CD14-positive monocyte (primary cell): ENCODE results near the gene EPAS1. TPM values are rescaled to one million over a fixed set of nuclear protein-coding genes. Genes with fewer than 3 reads are reported as not detected.

Experiments
- DNase-seq, 3 donors: peaks; one replicate each; pipeline ENCODE4 v3.0.0-alpha.2; 2011 to 2022
- H2AFZ ChIP-seq: 2 replicates; pipeline ENCODE4 v1.6.0; 2012; ENCODE audit warnings: mild to moderate bottlenecking, low read depth, low read length, inconsistent platforms; ENCODE audit not compliant: insufficient read depth, poor library complexity, severe bottlenecking
- H3K27ac ChIP-seq, 2 donors: 1 replicate in 1 of 2; 2 replicates in 1 of 2; pipeline ENCODE4 v1.5.1; 2012 to 2013; ENCODE audit warnings: low read length in 2 of 2, control low read depth in 1 of 2, inconsistent platforms in 1 of 2, low read depth in 1 of 2, mild to moderate bottlenecking in 1 of 2
- H3K27me3 ChIP-seq, 2 donors: one replicate each; pipeline versions ENCODE4 v1.6.0 to v1.6.1; 2011 to 2013; ENCODE audit warnings: low read length in 2 of 2; ENCODE audit not compliant: control insufficient read depth in 2 of 2, insufficient read depth in 2 of 2
- H3K36me3 ChIP-seq, 2 donors: replicated peaks in 1 of 2; 1 replicate in 1 of 2; 2 replicates in 1 of 2; pipeline versions ENCODE4 v1.5.1 to v1.6.1; 2012 to 2013; ENCODE audit warnings: low read length in 2 of 2, control low read depth in 1 of 2, inconsistent platforms in 1 of 2, mild to moderate bottlenecking in 1 of 2; ENCODE audit not compliant: insufficient read depth in 2 of 2, control insufficient read depth in 1 of 2
- H3K4me1 ChIP-seq, 2 donors: 1 replicate in 1 of 2; 2 replicates in 1 of 2; pipeline versions ENCODE4 v1.5.1 to v1.6.1; 2012 to 2013; ENCODE audit warnings: low read length in 2 of 2, control low read depth in 1 of 2, inconsistent platforms in 1 of 2, mild to moderate bottlenecking in 1 of 2, moderate library complexity in 1 of 2; ENCODE audit not compliant: insufficient read depth in 2 of 2, control insufficient read depth in 1 of 2
- H3K4me2 ChIP-seq: replicated peaks from 2 replicates; pipeline ENCODE3; 2012; ENCODE audit warnings: low read length, moderate library complexity, mild to moderate bottlenecking; ENCODE audit not compliant: poor library complexity, severe bottlenecking; ENCODE audit errors: extremely low read depth
- H3K4me3 ChIP-seq, 3 experiments: fragments of 200-600 bp in 1 of 3; sonication (generic) in 1 of 3; replicated peaks in 1 of 3; 1 replicate in 2 of 3; 2 replicates in 1 of 3; pipeline ENCODE4 v1.5.1; 2011 to 2013; ENCODE audit warnings: low read length in 3 of 3, mild to moderate bottlenecking in 3 of 3, control low read depth in 2 of 3, low read depth in 2 of 3, inconsistent platforms in 1 of 3, moderate library complexity in 1 of 3
- H3K79me2 ChIP-seq: 2 replicates; pipeline ENCODE4 v1.6.0; 2012; ENCODE audit warnings: mild to moderate bottlenecking, control low read depth, inconsistent platforms, low read length, moderate library complexity; ENCODE audit not compliant: insufficient read depth
- H3K9ac ChIP-seq: 2 replicates; pipeline ENCODE4 v1.6.0; 2017; ENCODE audit warnings: low read length, mild to moderate bottlenecking; ENCODE audit not compliant: insufficient read depth, poor library complexity, severe bottlenecking
- H3K9me3 ChIP-seq, 2 donors: replicated peaks in 1 of 2; 1 replicate in 1 of 2; 2 replicates in 1 of 2; pipeline versions ENCODE4 v1.5.1 to v1.6.1; 2012 to 2013; ENCODE audit warnings: low read length in 2 of 2, control low read depth in 1 of 2; ENCODE audit not compliant: control insufficient read depth in 1 of 2, insufficient read depth in 1 of 2
- H4K20me1 ChIP-seq: 2 replicates; pipeline ENCODE4 v1.6.0; 2012; ENCODE audit warnings: mild to moderate bottlenecking, low read length, control low read depth, moderate library complexity; ENCODE audit not compliant: insufficient read depth
- H3K27ac Mint-ChIP-seq, 7 donors: one replicate each; pipeline ENCODE4 v1.8.0; 2020; ENCODE audit warnings: mild to moderate bottlenecking in 7 of 7, mixed read lengths in 7 of 7, moderate library complexity in 6 of 7, inconsistent platforms in 2 of 7
- H3K27me3 Mint-ChIP-seq, 3 donors: one replicate each; pipeline ENCODE4 v1.8.0; 2021 to 2022; ENCODE audit warnings: low read depth in 3 of 3, mild to moderate bottlenecking in 3 of 3, mixed read lengths in 3 of 3, moderate library complexity in 3 of 3, inconsistent platforms in 1 of 3
- H3K36me3 Mint-ChIP-seq, 2 donors: one replicate each; pipeline ENCODE4 v1.8.0; 2020; ENCODE audit warnings: mixed read lengths in 2 of 2, inconsistent platforms in 1 of 2, mild to moderate bottlenecking in 1 of 2
- H3K4me1 Mint-ChIP-seq: one replicate; pipeline ENCODE4 v1.8.0; 2020; ENCODE audit warnings: mild to moderate bottlenecking, mixed read lengths
- H3K4me3 Mint-ChIP-seq, 2 donors: one replicate each; pipeline ENCODE4 v1.8.0; 2020; ENCODE audit warnings: mild to moderate bottlenecking in 2 of 2, mixed read lengths in 2 of 2, moderate library complexity in 1 of 2
- H3K9me3 Mint-ChIP-seq, 7 donors: one replicate each; pipeline ENCODE4 v1.8.0; 2020 to 2022; ENCODE audit warnings: mixed read lengths in 7 of 7, mild to moderate bottlenecking in 6 of 7, moderate library complexity in 6 of 7, inconsistent platforms in 2 of 7
- WGBS: methylation state at CpG from one replicate; pipeline ENCODE4 v1.1.5; 2013; ENCODE audit warnings: missing lambda C conversion rate; ENCODE audit not compliant: insufficient coverage; 5-methylcytosine and 5-hydroxymethylcytosine counted together
- intact Hi-C, 2 donors: fragments of 100-400 bp; cut with micrococcal nuclease; formaldehyde crosslinking; loops; one replicate each; pipeline versions ENCODE4 v1.15.0 to v1.15.1; 2023
- polyA plus RNA-seq, 3 donors: library from polyadenylated mRNA; depleted of rRNA in 1 of 3; unstranded in 2 of 3; stranded (reverse) in 1 of 3; fragments of 300-500 nt in 2 of 3; fragments of >200 nt in 1 of 3; fragmentation: Illumina TruSeq in 2 of 3; gene quantifications; 1 replicate in 2 of 3; 2 replicates in 1 of 3; pipeline ENCODE4 v1.2.3, GENCODE V29; 2012 to 2021
- TF ChIP-seq, protein P1 (sequence below): fragments of 200-600 bp; IDR thresholded peaks from one replicate; pipeline ENCODE4 v1.8.0; 2022; ENCODE audit warnings: antibody characterized with exemption, mild to moderate bottlenecking

EPAS1 gene
- polyA plus RNA-seq, 3 donors, result 0.11 to 1.0 (median 0.88) TPM

DNA sequence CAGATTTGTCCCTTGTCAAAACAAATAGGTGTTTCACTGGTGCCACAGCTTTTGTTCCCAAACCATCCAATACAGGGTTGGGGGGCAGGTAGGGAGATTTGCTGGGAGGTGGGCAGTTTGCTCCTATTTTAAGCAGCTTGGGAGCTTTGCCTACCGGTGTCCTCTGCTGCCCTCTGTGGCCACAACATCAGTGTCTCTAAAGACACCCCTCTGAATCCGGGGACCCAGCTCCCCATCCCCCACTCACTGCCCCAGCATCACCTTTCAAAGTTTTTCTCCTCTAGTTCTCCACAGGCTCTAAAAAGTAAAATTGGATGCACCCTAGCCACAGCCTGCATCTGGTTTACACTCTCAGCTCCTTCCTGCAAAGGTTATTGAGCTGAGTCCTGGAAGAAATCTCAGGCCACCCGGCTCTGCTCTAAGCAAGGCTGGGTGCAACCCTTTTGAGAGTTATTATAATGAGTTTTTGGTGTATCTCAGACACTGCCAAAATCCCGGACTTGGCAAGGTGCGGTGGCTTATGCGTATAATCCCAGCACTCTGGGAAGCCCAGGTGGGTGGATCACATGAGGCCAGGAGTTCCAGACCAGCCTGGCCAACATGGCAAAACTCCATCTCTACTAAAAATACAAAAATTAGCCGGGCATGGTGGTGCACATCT is 2.9 kb upstream of the EPAS1 start:
- H3K9ac ChIP-seq, result no peak overlapping the region
- no peaks in the 10 kb centered on the region for H3K79me2 ChIP-seq
- intact Hi-C loops, result loop anchor here in 1 of 2 donors (10.0 kb wide), 1 partner anchor 210 kb away; no protein-coding TSS in a partner anchor
- TF ChIP-seq, protein P1, sequence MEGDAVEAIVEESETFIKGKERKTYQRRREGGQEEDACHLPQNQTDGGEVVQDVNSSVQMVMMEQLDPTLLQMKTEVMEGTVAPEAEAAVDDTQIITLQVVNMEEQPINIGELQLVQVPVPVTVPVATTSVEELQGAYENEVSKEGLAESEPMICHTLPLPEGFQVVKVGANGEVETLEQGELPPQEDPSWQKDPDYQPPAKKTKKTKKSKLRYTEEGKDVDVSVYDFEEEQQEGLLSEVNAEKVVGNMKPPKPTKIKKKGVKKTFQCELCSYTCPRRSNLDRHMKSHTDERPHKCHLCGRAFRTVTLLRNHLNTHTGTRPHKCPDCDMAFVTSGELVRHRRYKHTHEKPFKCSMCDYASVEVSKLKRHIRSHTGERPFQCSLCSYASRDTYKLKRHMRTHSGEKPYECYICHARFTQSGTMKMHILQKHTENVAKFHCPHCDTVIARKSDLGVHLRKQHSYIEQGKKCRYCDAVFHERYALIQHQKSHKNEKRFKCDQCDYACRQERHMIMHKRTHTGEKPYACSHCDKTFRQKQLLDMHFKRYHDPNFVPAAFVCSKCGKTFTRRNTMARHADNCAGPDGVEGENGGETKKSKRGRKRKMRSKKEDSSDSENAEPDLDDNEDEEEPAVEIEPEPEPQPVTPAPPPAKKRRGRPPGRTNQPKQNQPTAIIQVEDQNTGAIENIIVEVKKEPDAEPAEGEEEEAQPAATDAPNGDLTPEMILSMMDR, result no peak
- H4K20me1 ChIP-seq, result no peaks in the 10 kb centered on the region
- H3K4me1 ChIP-seq, result peaks cover 24 to 38% of the 10 kb centered on the region in 2 donors
- Mint-ChIP-seq H3K27me3 (peaks cover 35 to 52% (median 51%) of the 10 kb centered on the region in 3 donors), H3K36me3 (peaks cover 3 to 5% of the 10 kb centered on the region in 2 donors), H3K9me3 (peaks cover 0 to 12% (median 5%) of the 10 kb centered on the region in 7 donors), H3K4me3 (peak overlapping the region in 1 of 2 donors; percentile 92), H3K4me1 (peaks cover 37% of the 10 kb centered on the region), H3K27ac (peak overlapping the region in 1 of 7 donors; percentile 55)
- WGBS, result 61% methylated on average over 2 of the region's 7 CpGs
- DNase-seq, result no peak
- H3K4me2 ChIP-seq, result no peak overlapping the region
- H3K4me3 ChIP-seq, result no peak overlapping the region
- peaks cover 9 to 34% of the 10 kb centered on the region in 2 donors for H3K27me3 ChIP-seq
- no peak overlapping the region for H2AFZ ChIP-seq
- no peaks in the 10 kb centered on the region for H3K9me3 ChIP-seq
- H3K27ac ChIP-seq, result no peak overlapping the region
- no peaks in the 10 kb centered on the region for H3K36me3 ChIP-seq

DNA sequence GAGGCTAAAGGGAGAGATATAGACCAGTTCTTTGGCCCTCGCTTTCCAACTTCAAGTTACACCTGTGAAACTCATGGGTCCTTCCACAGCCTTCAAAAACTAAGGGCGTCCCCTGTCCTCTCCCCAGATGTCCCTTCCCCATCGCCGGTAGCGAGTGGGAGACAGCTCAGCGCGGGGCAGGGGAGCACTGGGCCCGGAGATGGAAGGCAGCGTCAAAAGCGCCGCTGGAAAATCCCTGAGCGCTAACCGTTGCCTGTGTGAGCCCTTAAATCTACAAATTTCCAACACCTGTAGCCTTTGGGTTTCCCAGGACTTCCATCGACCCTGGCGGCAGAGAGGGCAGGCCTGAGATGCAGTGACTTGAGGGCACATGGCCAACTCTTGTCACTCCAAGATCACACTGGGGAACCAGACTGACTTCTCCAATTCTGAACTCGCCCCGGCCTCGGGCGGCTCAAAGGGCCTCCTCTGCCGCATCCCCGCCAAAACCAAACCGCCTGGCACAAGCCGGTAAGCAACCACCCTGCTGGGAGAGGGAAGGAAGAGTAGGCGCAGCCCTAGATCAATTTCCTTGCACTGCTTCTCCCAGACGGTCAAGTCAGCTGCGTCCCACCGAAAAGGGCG is 879 bp upstream of the EPAS1 start:
- peak overlapping the region in 6 of 7 donors; percentile 13 to 86 (median 82) for H3K27ac Mint-ChIP-seq
- Histone ChIP-seq H3K27ac (peak overlapping the region in 1 of 2 donors; percentile 70), H3K27me3 (peaks cover 25 to 54% of the 10 kb centered on the region in 2 donors), H3K9ac (peak overlapping the region; percentile 61), H3K9me3 (peaks cover 0 to 6% of the 10 kb centered on the region in 2 donors), H3K4me3 (peak overlapping the region; percentile 33 to 90 (median 46)), H4K20me1 (no peaks in the 10 kb centered on the region), H3K36me3 (no peaks in the 10 kb centered on the region), H3K79me2 (no peaks in the 10 kb centered on the region), H3K4me1 (peaks cover 32 to 41% of the 10 kb centered on the region in 2 donors), H3K4me2 (peak overlapping the region; percentile 100), H2AFZ (peak overlapping the region; percentile 93)
- peak overlapping the region; percentile 86 to 92 for H3K4me3 Mint-ChIP-seq
- TF ChIP-seq, protein P1, result no peak
- H3K9me3 Mint-ChIP-seq, result peaks cover 0 to 17% (median 8%) of the 10 kb centered on the region in 7 donors
- intact Hi-C loops, result loop anchor here in 1 of 2 donors (5.0 to 10.0 kb wide), 2 partner anchors 69 to 212 kb away; no protein-coding TSS in a partner anchor
- H3K36me3 Mint-ChIP-seq, result peaks cover 8 to 12% of the 10 kb centered on the region in 2 donors
- WGBS, result 19% methylated on average over 17 of the region's 28 CpGs
- H3K27me3 Mint-ChIP-seq, result peaks cover 54 to 69% (median 67%) of the 10 kb centered on the region in 3 donors
- peak; percentile 44 to 53 (median 50) for DNase-seq
- H3K4me1 Mint-ChIP-seq, result peaks cover 38% of the 10 kb centered on the region
